GM13977 (cell line): ENCODE measurements around the gene ESRRG.
"Not testable (repeated sequence)": the region's sequence is repeated elsewhere in the genome, so short reads cannot be mapped to it uniquely, and the experiment has no call there.

Experiments
- DNase-seq: peaks from one replicate; pipeline ENCODE4 v3.0.0; 2012; ENCODE audit warnings: low spot score
- CTCF ChIP-seq: IDR thresholded peaks from 2 replicates; pipeline ENCODE4 v1.5.1; 2012; ENCODE audit warnings: mild to moderate bottlenecking, control low read depth; ENCODE audit not compliant: insufficient read depth; ENCODE audit errors: extremely low read depth, missing control alignments
- in situ Hi-C: fragments of 300-500 bp; cut with MboI; formaldehyde crosslinking; loops from one replicate; pipeline ENCODE4 v1.12.0; 2022; ENCODE audit warnings: low sequenced_read_pairs, low pct_unique_long_range_greater_than_20kb, mixed read lengths, inconsistent platforms; ENCODE audit not compliant: unreplicated experiment

Gene ESRRG

GRCh38 chr1:216533776-216534175 is 189.5 kb downstream of the ESRRG start:
- no peak for TF ChIP-seq CTCF
- no peak for DNase-seq
- in situ Hi-C loops, result no loop called here

- DNase-seq, result no peak
- in situ Hi-C loops, result no loop called here
- no peak for TF ChIP-seq CTCF
These were observed 190.9 kb downstream of the ESRRG start for GRCh38 chr1:216532251-216532798.

GRCh38 chr1:216531263-216532239 is 191.7 kb downstream of the ESRRG start:
- in situ Hi-C loops, result no loop called here
- DNase-seq, result no peak
- TF ChIP-seq CTCF, result no peak

- in situ Hi-C loops, DNase-seq: not testable (repeated sequence)
These were observed 193.4 kb downstream of the ESRRG start for GRCh38 chr1:216529851-216530250.

- TF ChIP-seq CTCF, result no peak
- peak; percentile 4 for DNase-seq
- in situ Hi-C loops, result no loop called here
These were observed 194.4 kb downstream of the ESRRG start for GRCh38 chr1:216528816-216529215.

DNA sequence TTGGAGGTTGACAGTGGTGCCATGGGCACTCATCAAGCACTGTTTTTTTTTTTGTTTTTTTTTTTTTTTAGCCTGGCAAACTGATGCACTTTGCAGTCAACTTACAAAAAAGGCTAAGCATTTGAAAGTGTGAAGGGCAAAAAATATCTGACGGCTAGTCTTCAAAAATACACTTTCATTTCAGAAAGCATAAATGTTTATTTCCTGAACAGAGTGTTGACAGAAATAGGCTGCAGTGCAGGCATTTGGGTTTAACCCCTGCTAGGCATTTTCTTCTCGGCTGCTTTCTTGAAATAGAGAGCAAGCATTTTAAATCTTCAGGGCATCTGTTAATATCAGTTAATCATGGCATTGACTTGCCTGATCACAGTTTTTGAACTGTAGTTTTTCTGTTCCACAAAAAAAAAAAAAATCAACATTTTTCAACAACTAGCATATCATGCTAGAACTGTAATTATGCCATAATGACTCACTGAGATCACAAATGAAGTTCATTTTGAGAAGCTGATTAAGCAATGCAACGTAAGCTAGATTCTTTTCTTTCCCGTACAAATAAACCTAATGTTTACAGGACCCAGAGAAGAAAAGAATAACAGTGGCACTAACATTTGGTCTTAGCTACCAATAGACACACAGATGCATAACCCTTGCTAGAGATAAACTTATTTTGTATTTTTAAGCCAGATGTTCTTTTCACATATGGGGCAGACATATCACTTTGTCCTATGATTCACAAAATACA is 199.6 kb downstream of the ESRRG start:
- no peak for TF ChIP-seq CTCF
- DNase-seq, result no peak
- in situ Hi-C loops, result no loop called here

DNA sequence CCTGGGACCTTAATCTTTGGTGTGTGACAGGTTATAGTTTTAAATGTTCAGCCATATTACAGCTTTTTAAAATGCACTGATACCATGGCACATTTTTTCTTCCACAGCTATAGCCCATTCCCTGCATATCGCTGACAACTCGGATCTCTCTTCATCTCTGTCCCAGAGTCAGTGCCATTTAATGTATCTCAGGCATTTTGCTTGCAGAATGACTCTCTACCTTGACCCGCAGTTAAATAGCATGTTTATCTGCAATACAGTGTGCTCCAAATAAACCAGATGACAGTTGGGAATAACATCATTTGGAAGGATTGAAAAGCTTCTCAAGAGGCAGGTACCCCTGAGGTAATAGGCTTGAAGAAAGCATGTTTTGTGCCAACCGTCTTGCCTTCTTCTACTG is 200.2 kb downstream of the ESRRG start:
- in situ Hi-C loops, result no loop called here
- no peak for TF ChIP-seq CTCF
- DNase-seq, result no peak
